Measurements from ENCODE around the gene SIRT6. TPM values are rescaled to one million over a fixed set of nuclear protein-coding genes. Genes with fewer than 3 reads are reported as not detected.

The SIRT6 gene
- total and polyA plus RNA-seq, 5 donors from 2014 or later, result 1.7 to 34.2 (median 4.0) TPM

DNA sequence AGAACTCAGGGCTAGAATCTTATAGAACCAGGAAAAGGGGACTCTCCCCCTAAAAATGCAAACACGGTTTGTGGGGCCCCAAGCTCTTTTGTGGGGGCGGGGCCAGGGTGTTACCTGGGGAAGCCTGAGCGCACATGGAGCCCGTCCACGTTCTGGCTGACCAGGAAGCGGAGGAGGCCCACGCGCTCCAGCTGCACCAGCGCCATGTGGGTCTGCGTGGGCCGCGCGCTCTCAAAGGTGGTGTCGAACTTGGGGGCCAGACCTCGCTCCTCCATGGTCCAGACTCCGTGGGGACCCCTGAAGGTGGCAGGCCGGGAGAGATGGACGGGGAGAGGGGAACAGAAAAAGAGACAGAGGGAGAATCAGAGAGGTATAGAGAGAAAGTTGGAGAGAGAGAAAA, 3.4 kb downstream of the SIRT6 start:
- Mint-ChIP-seq H3K4me1 (peaks cover 0 to 40% (median 13%) of the 10 kb centered on the region in 4 donors), H3K36me3 (peaks cover 15% of the 10 kb centered on the region), H3K27ac (no peak overlapping the region), H3K4me3 (peak overlapping the region in 2 of 4 donors; percentile 56 to 98), H3K9me3 (no peaks in the 10 kb centered on the region), H3K27me3 (peaks cover 5% of the 10 kb centered on the region)
- H3K4me1 ChIP-seq (ENCODE audit: control insufficient read depth, insufficient read depth, low read length, poor library complexity, severe bottlenecking), result peaks cover 25% of the 10 kb centered on the region
- H3K27ac ChIP-seq (ENCODE audit: insufficient read depth, low read length, poor library complexity, severe bottlenecking), result no peak overlapping the region
- ATAC-seq (ENCODE audit: low read depth in 2 of 2) (no peak), DNase-seq (no peak)
- no peaks in the 10 kb centered on the region for H3K27me3 ChIP-seq (ENCODE audit: control insufficient read depth, insufficient read depth, low read length)
- H3K9me3 ChIP-seq (ENCODE audit: control insufficient read depth in 2 of 2, low read length in 2 of 2), result no peaks in the 10 kb centered on the region
- H3K36me3 ChIP-seq (ENCODE audit: control insufficient read depth, insufficient read depth, low read length), result no peaks in the 10 kb centered on the region
- H3K4me3 ChIP-seq (ENCODE audit: low read depth, low read length), result no peak overlapping the region

DNA sequence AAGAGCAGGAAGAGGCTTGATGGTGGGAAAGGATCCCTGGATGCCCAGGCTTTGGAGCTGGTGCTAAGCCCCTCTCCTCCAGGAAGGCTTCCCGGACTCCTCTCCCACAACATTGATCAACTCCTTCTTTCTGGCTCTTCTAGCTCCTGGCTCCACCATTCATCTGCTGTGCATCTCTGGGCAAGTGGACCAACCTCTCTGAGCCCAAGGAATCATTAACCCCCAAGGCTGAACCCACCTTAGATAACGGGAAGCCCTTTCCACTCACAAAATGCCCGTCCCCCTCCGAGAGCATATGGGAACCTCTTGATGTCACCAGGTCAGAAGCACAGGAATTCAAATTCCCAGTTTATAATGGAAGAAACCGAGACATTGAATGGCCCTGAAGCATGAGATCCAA, 5.2 kb downstream of the SIRT6 start:
- DNase-seq, result no peak
- Mint-ChIP-seq H3K27me3 (peaks cover under 1% of the 10 kb centered on the region), H3K4me1 (peaks cover 0 to 33% (median 10%) of the 10 kb centered on the region in 4 donors), H3K27ac (no peak overlapping the region), H3K9me3 (no peaks in the 10 kb centered on the region), H3K36me3 (peaks cover 15% of the 10 kb centered on the region), H3K4me3 (no peak overlapping the region)
- H3K4me3 ChIP-seq (ENCODE audit: low read depth, low read length), result no peak overlapping the region
- H3K27ac ChIP-seq (ENCODE audit: insufficient read depth, low read length, poor library complexity, severe bottlenecking), result no peak overlapping the region
- H3K9me3 ChIP-seq (ENCODE audit: control insufficient read depth in 2 of 2, low read length in 2 of 2), result no peaks in the 10 kb centered on the region
- peaks cover 23% of the 10 kb centered on the region for H3K4me1 ChIP-seq (ENCODE audit: control insufficient read depth, insufficient read depth, low read length, poor library complexity, severe bottlenecking)
- no peaks in the 10 kb centered on the region for H3K36me3 ChIP-seq (ENCODE audit: control insufficient read depth, insufficient read depth, low read length)
- ATAC-seq (ENCODE audit: low read depth in 2 of 2), result no peak
- no peaks in the 10 kb centered on the region for H3K27me3 ChIP-seq (ENCODE audit: control insufficient read depth, insufficient read depth, low read length)

DNA sequence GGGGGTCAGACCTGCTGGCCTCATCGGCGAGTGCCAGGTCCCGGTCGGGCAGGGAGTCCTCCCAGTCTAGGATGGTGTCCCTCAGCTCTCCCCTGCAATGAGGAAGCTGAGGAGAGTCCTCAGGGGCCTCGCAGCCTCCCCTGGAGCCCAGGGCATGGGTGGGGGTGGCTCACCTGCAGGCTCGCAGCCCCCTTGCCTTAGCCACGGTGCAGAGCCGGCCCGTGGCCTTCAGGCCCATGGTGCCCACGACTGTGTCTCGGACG, 6.8 kb downstream of the SIRT6 start:
- no peak overlapping the region for H3K27ac ChIP-seq (ENCODE audit: insufficient read depth, low read length, poor library complexity, severe bottlenecking)
- peaks cover 0 to 19% (median 8%) of the 10 kb centered on the region in 4 donors for H3K4me1 Mint-ChIP-seq
- H3K9me3 Mint-ChIP-seq, result no peaks in the 10 kb centered on the region
- no peaks in the 10 kb centered on the region for H3K27me3 Mint-ChIP-seq
- DNase-seq (no peak), ATAC-seq (ENCODE audit: low read depth in 2 of 2) (peak in 1 of 2 donors; percentile 10)
- peaks cover 15% of the 10 kb centered on the region for H3K36me3 Mint-ChIP-seq
- no peak overlapping the region for H3K4me3 ChIP-seq (ENCODE audit: low read depth, low read length)
- H3K4me3 Mint-ChIP-seq, result no peak overlapping the region
- H3K27me3 ChIP-seq (ENCODE audit: control insufficient read depth, insufficient read depth, low read length), result no peaks in the 10 kb centered on the region
- no peaks in the 10 kb centered on the region for H3K36me3 ChIP-seq (ENCODE audit: control insufficient read depth, insufficient read depth, low read length)
- no peaks in the 10 kb centered on the region for H3K9me3 ChIP-seq (ENCODE audit: control insufficient read depth in 2 of 2, low read length in 2 of 2)
- H3K4me1 ChIP-seq (ENCODE audit: control insufficient read depth, insufficient read depth, low read length, poor library complexity, severe bottlenecking), result peaks cover 7% of the 10 kb centered on the region
- no peak overlapping the region for H3K27ac Mint-ChIP-seq

DNA sequence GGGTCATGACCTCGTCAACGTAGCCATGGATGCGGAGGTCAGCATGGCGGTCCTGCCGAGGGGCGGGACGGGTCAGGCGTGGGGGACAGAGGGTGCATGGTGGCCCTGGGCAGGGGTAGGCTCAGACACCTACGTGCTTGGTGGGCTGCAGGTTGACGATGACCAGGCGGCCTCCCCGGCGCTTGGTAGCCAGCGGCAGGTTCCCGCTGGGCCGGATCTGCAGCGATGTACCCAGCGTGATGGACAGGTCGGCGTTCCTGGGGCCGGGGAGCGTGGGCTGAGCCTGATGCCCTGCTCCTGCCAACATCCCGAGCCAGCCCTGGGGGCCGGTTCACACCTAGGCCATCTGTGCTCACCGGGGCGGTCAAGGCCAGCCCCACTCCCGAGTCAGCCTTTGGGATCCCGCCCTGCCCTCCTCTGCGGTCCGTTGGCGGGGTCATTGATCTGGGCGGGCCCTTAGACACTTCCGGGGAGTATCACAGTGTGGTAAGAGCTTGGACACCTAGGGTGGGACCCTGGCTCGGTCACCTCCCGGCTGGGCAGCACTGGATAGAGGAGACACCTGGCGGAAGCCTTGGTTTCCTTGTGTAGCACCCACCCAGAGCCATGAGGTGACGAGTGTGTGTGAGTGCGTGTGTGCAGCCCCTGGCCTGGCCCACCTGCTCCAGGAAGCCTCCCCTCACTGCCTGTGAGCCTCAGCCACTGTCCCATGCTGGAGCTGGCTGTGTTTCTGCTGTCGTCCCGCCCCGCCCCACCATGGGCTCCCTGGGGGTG, 7.3 kb downstream of the SIRT6 start:
- H3K27ac Mint-ChIP-seq, result no peak overlapping the region
- Histone ChIP-seq H3K4me3 (ENCODE audit: low read depth, low read length) (no peak overlapping the region), H3K9me3 (ENCODE audit: control insufficient read depth in 2 of 2, low read length in 2 of 2) (no peaks in the 10 kb centered on the region), H3K36me3 (ENCODE audit: control insufficient read depth, insufficient read depth, low read length) (no peaks in the 10 kb centered on the region), H3K4me1 (ENCODE audit: control insufficient read depth, insufficient read depth, low read length, poor library complexity, severe bottlenecking) (peaks cover 3% of the 10 kb centered on the region), H3K27me3 (ENCODE audit: control insufficient read depth, insufficient read depth, low read length) (no peaks in the 10 kb centered on the region), H3K27ac (ENCODE audit: insufficient read depth, low read length, poor library complexity, severe bottlenecking) (no peak overlapping the region)
- peaks cover 0 to 14% (median 6%) of the 10 kb centered on the region in 4 donors for H3K4me1 Mint-ChIP-seq
- H3K36me3 Mint-ChIP-seq, result peaks cover 15% of the 10 kb centered on the region
- H3K27me3 Mint-ChIP-seq, result no peaks in the 10 kb centered on the region
- DNase-seq (no peak), ATAC-seq (ENCODE audit: low read depth in 2 of 2) (no peak)
- H3K9me3 Mint-ChIP-seq, result no peaks in the 10 kb centered on the region
- H3K4me3 Mint-ChIP-seq, result no peak overlapping the region

DNA sequence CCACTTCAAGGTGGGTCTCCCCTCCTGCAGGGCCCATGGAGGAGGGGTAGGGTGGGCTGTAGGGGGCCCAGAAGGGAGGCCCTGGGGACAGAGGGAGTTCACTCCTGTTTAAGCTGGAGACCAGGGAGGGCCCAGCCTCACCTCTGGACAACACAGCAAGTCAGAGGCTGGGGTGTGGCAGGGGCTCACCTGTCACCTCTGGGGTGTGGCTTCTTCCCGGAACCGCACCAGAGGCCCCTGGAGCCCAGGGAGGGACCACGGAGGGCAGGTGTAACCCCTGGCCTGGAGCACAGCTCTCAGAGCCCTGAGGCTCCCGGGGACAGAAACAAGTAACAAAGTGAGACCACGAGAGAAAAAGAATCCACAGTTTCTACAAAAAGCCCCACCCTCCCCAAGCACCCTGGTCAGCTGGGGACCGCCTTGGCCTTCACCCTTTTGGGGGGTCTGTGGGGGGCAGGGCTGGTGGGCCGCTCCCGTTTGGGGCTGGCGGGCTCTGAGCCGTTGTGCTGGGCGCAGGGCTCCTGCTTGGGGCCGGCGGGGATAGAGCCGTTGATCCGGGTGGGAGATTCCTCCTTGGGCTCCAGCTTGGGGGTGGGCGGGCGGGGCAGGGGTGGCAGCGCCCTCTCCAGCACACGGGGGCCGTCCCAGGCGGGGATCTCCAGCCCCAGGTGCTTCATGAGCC, 8.0 kb downstream of the SIRT6 start:
- no peak for ATAC-seq (ENCODE audit: low read depth in 2 of 2)

DNA sequence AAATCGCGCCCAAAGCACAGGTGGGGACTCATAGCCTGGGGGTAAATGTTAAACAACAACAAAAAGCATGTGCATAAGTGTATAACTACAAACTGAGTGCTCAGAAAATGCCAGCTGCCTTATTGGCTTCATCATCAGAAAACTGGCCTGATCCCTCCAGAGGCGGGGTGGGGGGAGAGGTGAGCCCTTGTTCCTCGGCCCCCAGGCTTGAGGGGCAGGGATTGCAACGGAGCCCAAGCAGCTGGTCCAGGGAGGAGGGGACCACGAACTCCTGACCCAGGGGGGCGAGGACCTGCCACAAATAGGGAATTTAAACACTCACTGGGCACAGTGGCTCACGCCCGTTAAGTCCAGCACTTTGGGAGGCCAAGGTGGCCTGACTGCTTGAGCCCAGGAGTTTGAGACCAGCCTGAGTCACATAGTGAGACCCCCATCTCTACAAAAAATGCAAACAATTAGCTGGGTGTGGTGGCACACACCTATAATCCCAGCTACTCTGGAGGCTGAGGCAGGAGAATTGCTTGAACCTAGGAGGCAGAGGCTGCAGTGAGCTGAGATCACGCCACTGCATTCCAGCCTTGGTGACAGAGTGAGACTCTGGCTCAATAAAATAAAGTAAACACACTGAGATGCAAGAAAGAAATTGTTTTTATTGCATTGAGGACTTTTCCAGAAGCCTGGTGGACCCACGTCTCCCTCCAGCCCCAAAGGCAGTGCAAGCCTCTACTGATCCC, 8.7 kb downstream of the SIRT6 start:
- Histone ChIP-seq H3K4me1 (ENCODE audit: control insufficient read depth, insufficient read depth, low read length, poor library complexity, severe bottlenecking) (peaks cover 3% of the 10 kb centered on the region), H3K36me3 (ENCODE audit: control insufficient read depth, insufficient read depth, low read length) (no peaks in the 10 kb centered on the region), H3K4me3 (ENCODE audit: low read depth, low read length) (no peak overlapping the region), H3K27ac (ENCODE audit: insufficient read depth, low read length, poor library complexity, severe bottlenecking) (no peak overlapping the region), H3K27me3 (ENCODE audit: control insufficient read depth, insufficient read depth, low read length) (no peaks in the 10 kb centered on the region), H3K9me3 (ENCODE audit: control insufficient read depth in 2 of 2, low read length in 2 of 2) (no peaks in the 10 kb centered on the region)
- H3K4me1 Mint-ChIP-seq, result peaks cover 0 to 4% (median 0%) of the 10 kb centered on the region in 4 donors
- no peaks in the 10 kb centered on the region for H3K27me3 Mint-ChIP-seq
- ATAC-seq (ENCODE audit: low read depth in 2 of 2), result no peak
- H3K36me3 Mint-ChIP-seq, result peaks cover 8% of the 10 kb centered on the region
- no peaks in the 10 kb centered on the region for H3K9me3 Mint-ChIP-seq
- no peak for DNase-seq
- peak overlapping the region in 1 of 4 donors; percentile 61 for H3K4me3 Mint-ChIP-seq
- no peak overlapping the region for H3K27ac Mint-ChIP-seq

More for the DNA sequence above, 8.0 kb downstream of the SIRT6 start:
- Mint-ChIP-seq H3K27ac (no peak overlapping the region), H3K4me3 (no peak overlapping the region), H3K36me3 (peaks cover 10% of the 10 kb centered on the region), H3K4me1 (peaks cover 0 to 7% (median 1%) of the 10 kb centered on the region in 4 donors), H3K9me3 (no peaks in the 10 kb centered on the region), H3K27me3 (no peaks in the 10 kb centered on the region)
- Histone ChIP-seq H3K9me3 (ENCODE audit: control insufficient read depth in 2 of 2, low read length in 2 of 2) (no peaks in the 10 kb centered on the region), H3K36me3 (ENCODE audit: control insufficient read depth, insufficient read depth, low read length) (no peaks in the 10 kb centered on the region), H3K4me3 (ENCODE audit: low read depth, low read length) (no peak overlapping the region), H3K4me1 (ENCODE audit: control insufficient read depth, insufficient read depth, low read length, poor library complexity, severe bottlenecking) (peaks cover 3% of the 10 kb centered on the region), H3K27ac (ENCODE audit: insufficient read depth, low read length, poor library complexity, severe bottlenecking) (no peak overlapping the region), H3K27me3 (ENCODE audit: control insufficient read depth, insufficient read depth, low read length) (no peaks in the 10 kb centered on the region)
- no peak for DNase-seq

DNA sequence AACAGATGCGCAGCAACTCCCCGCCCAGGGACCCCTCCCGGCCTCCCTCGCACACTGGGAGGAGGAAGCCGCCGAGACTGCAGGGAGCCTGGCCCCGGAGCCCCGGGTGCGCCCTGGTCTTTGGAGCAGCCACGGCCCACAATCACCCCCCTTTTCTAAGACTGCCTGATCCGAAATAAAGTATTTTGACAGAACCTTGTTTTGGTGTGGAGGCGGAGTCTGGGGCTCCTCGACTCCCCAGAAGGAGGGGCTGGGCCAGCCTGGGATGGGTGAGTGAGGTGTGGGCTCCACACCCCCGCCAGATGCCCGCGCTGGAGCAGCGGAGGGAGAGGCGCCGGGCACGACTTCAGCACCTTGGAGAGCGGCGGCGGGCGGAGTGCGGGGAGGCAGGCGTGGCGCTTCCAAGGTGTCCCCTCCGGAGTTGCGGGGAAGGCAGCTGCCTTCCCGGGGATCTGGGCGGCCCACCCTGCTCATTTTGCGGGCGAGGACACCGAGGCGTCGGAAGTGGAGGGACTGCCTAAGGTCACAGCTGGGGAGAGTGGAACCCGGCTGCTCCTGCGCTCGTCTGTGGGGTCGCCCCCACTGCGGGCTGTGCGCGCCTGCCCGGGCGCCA, 9.4 kb downstream of the SIRT6 start:
- no peak overlapping the region for H3K4me3 ChIP-seq (ENCODE audit: low read depth, low read length)
- peaks cover 3% of the 10 kb centered on the region for H3K4me1 ChIP-seq (ENCODE audit: control insufficient read depth, insufficient read depth, low read length, poor library complexity, severe bottlenecking)
- ATAC-seq (ENCODE audit: low read depth in 2 of 2) (peak; percentile 62 to 64), DNase-seq (peak; percentile 41 to 65 (median 55))
- H3K36me3 ChIP-seq (ENCODE audit: control insufficient read depth, insufficient read depth, low read length), result no peaks in the 10 kb centered on the region
- Mint-ChIP-seq H3K36me3 (peaks cover 8% of the 10 kb centered on the region), H3K4me3 (peak overlapping the region in 2 of 4 donors; percentile 32 to 61), H3K27ac (no peak overlapping the region), H3K9me3 (peaks cover 0 to 2% (median 0%) of the 10 kb centered on the region in 7 donors), H3K27me3 (no peaks in the 10 kb centered on the region), H3K4me1 (peaks cover 0 to 4% (median 0%) of the 10 kb centered on the region in 4 donors)
- no peak overlapping the region for H3K27ac ChIP-seq (ENCODE audit: insufficient read depth, low read length, poor library complexity, severe bottlenecking)
- no peaks in the 10 kb centered on the region for H3K9me3 ChIP-seq (ENCODE audit: control insufficient read depth in 2 of 2, low read length in 2 of 2)
- H3K27me3 ChIP-seq (ENCODE audit: control insufficient read depth, insufficient read depth, low read length), result no peaks in the 10 kb centered on the region
